Endothelial cell of umbilical vein (primary cell): ENCODE measurements around the gene DISP3. TPM values are rescaled to one million over a fixed set of nuclear protein-coding genes. Genes with fewer than 3 reads are reported as not detected.

Experiments used
- BruUV-seq: library from RNA; stranded (reverse); fragments of 400-500 nt; replicated peaks from 2 replicates; lab custom pipeline; 2021; lab: Mats Ljungman, UMichigan
- CTCF ChIA-PET: fragments of 300-600, 350-600 bp; sonication (Branson Sonifier 250); formaldehyde crosslinking; loops from one replicate; lab custom pipeline; 2021; ENCODE audit warnings: antibody characterized with exemption, inconsistent platforms; lab: Charles Lee
- POLR2A ChIA-PET: fragments of 300-600, 350-600 bp; sonication (Branson Sonifier 250); formaldehyde crosslinking; loops from one replicate; lab custom pipeline; 2021; ENCODE audit warnings: antibody characterized with exemption, inconsistent platforms; lab: Charles Lee
- DNase-seq: peaks from one replicate; pipeline ENCODE4 v3.0.0-alpha.2; 2011; ENCODE audit warnings: low read depth, low spot score
- FAIRE-seq: peaks from 2 replicates; lab custom pipeline; 2011; peaks lifted over from hg19 to GRCh38; lab: Jason Lieb, UNC
- H2AFZ ChIP-seq: 2 replicates; pipeline ENCODE4 v1.6.0; 2012; ENCODE audit warnings: low read depth, low read length, control low read depth, inconsistent platforms
- H3K27ac ChIP-seq: 2 replicates; pipeline ENCODE4 v1.5.1; 2011; ENCODE audit warnings: low read depth, mild to moderate bottlenecking, control low read depth, low read length, moderate library complexity; ENCODE audit not compliant: insufficient read depth
- H3K27me3 ChIP-seq, 2 experiments: 2 replicates each; pipeline versions ENCODE4 v1.6.0 to v1.6.1; 2011; ENCODE audit warnings: low read length in 2 of 2, mixed read lengths in 1 of 2; ENCODE audit not compliant: control insufficient read depth in 2 of 2, insufficient read depth in 2 of 2
- H3K36me3 ChIP-seq, 2 experiments: 2 replicates in 1 of 2; 3 replicates in 1 of 2; pipeline ENCODE4 v1.5.1; 2011; ENCODE audit warnings: low read length in 2 of 2, mild to moderate bottlenecking in 1 of 2, moderate library complexity in 1 of 2; ENCODE audit not compliant: control insufficient read depth in 2 of 2, insufficient read depth in 2 of 2; ENCODE audit errors: extremely low read depth in 1 of 2
- H3K4me1 ChIP-seq: 3 replicates; pipeline ENCODE4 v1.5.1; 2011; ENCODE audit warnings: mild to moderate bottlenecking, low read length; ENCODE audit not compliant: control insufficient read depth, insufficient read depth; ENCODE audit errors: extremely low read depth
- H3K4me2 ChIP-seq: 2 replicates; pipeline ENCODE4 v1.6.1; 2011; ENCODE audit warnings: low read length, control low read depth, mixed read lengths; ENCODE audit not compliant: insufficient read depth
- H3K4me3 ChIP-seq, 3 experiments: fragments of 200-600 bp in 1 of 3; sonication (generic), shearing (Covaris generic) in 1 of 3; replicated peaks in 1 of 3; 2 replicates each; pipeline ENCODE4 v1.5.1; 2011 to 2016; ENCODE audit warnings: control low read depth in 3 of 3, low read length in 3 of 3, mild to moderate bottlenecking in 2 of 3, inconsistent platforms in 1 of 3, low read depth in 1 of 3, moderate library complexity in 1 of 3; ENCODE audit not compliant: insufficient read depth in 1 of 3
- H3K79me2 ChIP-seq: 2 replicates; pipeline ENCODE4 v1.6.0; 2012; ENCODE audit warnings: low read length, inconsistent platforms; ENCODE audit not compliant: control insufficient read depth, insufficient read depth
- H3K9ac ChIP-seq: replicated peaks from 2 replicates; pipeline ENCODE3; 2011; ENCODE audit warnings: low read length, control low read depth; ENCODE audit not compliant: insufficient read depth; ENCODE audit errors: extremely low read depth
- H3K9me1 ChIP-seq: replicated peaks from 3 replicates; pipeline ENCODE4 v1.6.0; 2011; ENCODE audit warnings: mild to moderate bottlenecking, low read length; ENCODE audit not compliant: control insufficient read depth, insufficient read depth; ENCODE audit errors: extremely low read depth
- H3K9me3 ChIP-seq: replicated peaks from 2 replicates; pipeline ENCODE4 v1.5.1; 2012; ENCODE audit warnings: low read length, inconsistent platforms; ENCODE audit not compliant: control insufficient read depth, insufficient read depth
- H4K20me1 ChIP-seq: replicated peaks from 2 replicates; pipeline ENCODE3; 2011; ENCODE audit warnings: mild to moderate bottlenecking, low read length; ENCODE audit not compliant: control insufficient read depth, insufficient read depth; ENCODE audit errors: extremely low read depth
- CTCF ChIP-seq, 2 donors: IDR thresholded peaks; 1 replicate in 1 of 2; 2 replicates in 1 of 2; pipeline ENCODE4 v1.5.1; 2011; ENCODE audit warnings: low read length in 2 of 2, mild to moderate bottlenecking in 2 of 2, moderate library complexity in 2 of 2, control low read depth in 1 of 2, inconsistent platforms in 1 of 2, low read depth in 1 of 2; ENCODE audit not compliant: insufficient read depth in 1 of 2; ENCODE audit errors: extremely low read depth in 1 of 2
- EZH2 ChIP-seq: IDR thresholded peaks from 2 replicates; pipeline ENCODE4 v1.6.1; 2012; ENCODE audit warnings: borderline replicate concordance, low read depth, mild to moderate bottlenecking, moderate library complexity, low read length, inconsistent platforms; ENCODE audit not compliant: severe bottlenecking
- FOS ChIP-seq: IDR thresholded peaks from 2 replicates; pipeline ENCODE4 v1.6.1; 2011; ENCODE audit warnings: mild to moderate bottlenecking, low read length, moderate library complexity, borderline replicate concordance; ENCODE audit not compliant: insufficient read depth
- GATA2 ChIP-seq: IDR thresholded peaks from 2 replicates; pipeline ENCODE4 v1.7.0; 2011; ENCODE audit warnings: low read depth, mild to moderate bottlenecking, moderate library complexity, mixed read lengths, low read length; ENCODE audit not compliant: insufficient read length, insufficient read depth
- JUN ChIP-seq: IDR thresholded peaks from 2 replicates; pipeline ENCODE4 v1.6.1; 2011; ENCODE audit warnings: borderline replicate concordance, low read depth; ENCODE audit not compliant: insufficient read length, insufficient read depth
- MAX ChIP-seq: IDR thresholded peaks from 2 replicates; pipeline ENCODE4 v1.6.1; 2011; ENCODE audit not compliant: insufficient read depth, insufficient read length
- MYC ChIP-seq: IDR thresholded peaks from one replicate; pipeline ENCODE4 v1.6.1; 2011; ENCODE audit warnings: mild to moderate bottlenecking, low read depth, low read length
- POLR2A ChIP-seq: IDR thresholded peaks from 2 replicates; pipeline ENCODE4 v1.6.1; 2012; ENCODE audit warnings: low read depth, mild to moderate bottlenecking, control low read depth, low read length
- POLR2AphosphoS5 ChIP-seq: IDR thresholded peaks from 2 replicates; pipeline ENCODE4 v1.6.1; 2012; ENCODE audit warnings: low read depth, mild to moderate bottlenecking, control low read depth, low read length, moderate library complexity; ENCODE audit not compliant: insufficient read depth
- dilution Hi-C: fragments of 300-500 bp; cut with MboI; formaldehyde crosslinking; loops from one replicate; pipeline ENCODE4 v1.15.0; 2019; ENCODE audit warnings: low sequenced_read_pairs; ENCODE audit not compliant: extremely low pct_ligation_motif_present
- intact Hi-C: fragments of 100-400 bp; cut with micrococcal nuclease; formaldehyde crosslinking; loops from one replicate; pipeline ENCODE4 v1.10.0; 2022
- polyA plus RNA-seq, 4 experiments: library from polyadenylated mRNA; depleted of rRNA in 3 of 4; stranded (reverse) in 3 of 4; unstranded in 1 of 4; fragments of >200 nt; gene quantifications; 2 replicates each; pipeline versions ENCODE4 v1.2.1 to v1.2.3, GENCODE V29; 2011 to 2012; ENCODE audit warnings: missing spikeins in 1 of 4
- total RNA-seq: library from RNA; stranded (reverse); gene quantifications from 2 replicates; pipeline ENCODE4 v1.2.3, GENCODE V29; 2021

DISP3 gene
- total and polyA plus RNA-seq, 2 donors (not counting 3 experiments of a cell fraction or from before 2014, with no cell fraction given): 0.26 to 0.49 TPM

- Histone ChIP-seq H3K27ac (no peak overlapping the region), H4K20me1 (no peaks in the 10 kb centered on the region), H3K79me2 (no peaks in the 10 kb centered on the region), H3K36me3 (no peaks in the 10 kb centered on the region), H3K4me3 (no peak overlapping the region), H3K9ac (no peak overlapping the region), H3K27me3 (no peaks in the 10 kb centered on the region), H2AFZ (no peak overlapping the region), H3K4me2 (no peak overlapping the region), H3K9me1 (no peaks in the 10 kb centered on the region), H3K9me3 (no peaks in the 10 kb centered on the region), H3K4me1 (no peaks in the 10 kb centered on the region)
- intact Hi-C loops (no loop called here), dilution Hi-C loops (no loop called here)
- FAIRE-seq (no peak), DNase-seq (no peak)
- POLR2A ChIA-PET: no interaction called here
- CTCF ChIA-PET: no interaction called here
- no peak for TF ChIP-seq FOS
- no peak for TF ChIP-seq GATA2
- TF ChIP-seq MYC: no peak
- no peak for TF ChIP-seq JUN
- TF ChIP-seq MAX: no peak
- no peak for TF ChIP-seq CTCF (IDR thresholded peaks at IDR 0.05; ENCODE audit: extremely low read depth in 1 of 2, insufficient read depth in 1 of 2, low read depth in 1 of 2, low read length in 2 of 2)
- no peak for TF ChIP-seq POLR2AphosphoS5
- TF ChIP-seq EZH2: no peak
- no peak for TF ChIP-seq POLR2A
- no TSS peak for BruUV-seq
Observed at GRCh38 chr1:11541956-11542355, 63.0 kb downstream of the DISP3 start.
